AG04450 (cell line): ENCODE results near the gene RRP36. TPM values are rescaled to one million over a fixed set of nuclear protein-coding genes. Genes with fewer than 3 reads are reported as not detected.
A peak's percentile ranks its signal among the peaks of the same experiment; 100 is the strongest.

ENCODE experiments used
- CTCF ChIA-PET: fragments of 300-600, 350-600 bp; formaldehyde crosslinking; extraction: SDS; loops from one replicate; lab custom pipeline; 2022; ENCODE audit warnings: antibody characterized with exemption, inconsistent platforms; lab: Charles Lee
- POLR2A ChIA-PET: fragments of 350-600 bp; formaldehyde crosslinking; extraction: SDS; loops from one replicate; lab custom pipeline; 2021; ENCODE audit warnings: antibody characterized with exemption, inconsistent platforms; lab: Yijun Ruan, JAX
- DNase-seq: peaks from one replicate; pipeline ENCODE4 v3.0.0-alpha.2; 2011; ENCODE audit warnings: low read depth, low spot score
- H3K27ac ChIP-seq: one replicate; pipeline ENCODE4 v1.5.1; 2012; ENCODE audit warnings: low read depth, low read length, control low read depth
- H3K27me3 ChIP-seq: one replicate; pipeline ENCODE4 v1.6.0; 2012; ENCODE audit warnings: low read length; ENCODE audit not compliant: control insufficient read depth, insufficient read depth
- H3K4me3 ChIP-seq: 2 replicates; pipeline ENCODE4 v1.5.1; 2011; ENCODE audit warnings: mild to moderate bottlenecking, low read depth, low read length, control low read depth
- H3K9me3 ChIP-seq: 2 replicates; pipeline ENCODE4 v1.5.1; 2012; ENCODE audit warnings: low read length; ENCODE audit not compliant: control insufficient read depth, insufficient read depth
- polyA plus RNA-seq: library from polyadenylated mRNA; depleted of rRNA; stranded (reverse); fragments of >200 nt; gene quantifications from 2 replicates; pipeline ENCODE4 v1.2.3, GENCODE V29; 2011
- TF ChIP-seq, protein P1 (sequence below): IDR thresholded peaks from 2 replicates; pipeline ENCODE4 v1.5.1; 2011; ENCODE audit warnings: low read depth, low read length, control low read depth, inconsistent platforms

The RRP36 gene
- polyA plus RNA-seq, 1 experiment = 54.0 TPM

DNA sequence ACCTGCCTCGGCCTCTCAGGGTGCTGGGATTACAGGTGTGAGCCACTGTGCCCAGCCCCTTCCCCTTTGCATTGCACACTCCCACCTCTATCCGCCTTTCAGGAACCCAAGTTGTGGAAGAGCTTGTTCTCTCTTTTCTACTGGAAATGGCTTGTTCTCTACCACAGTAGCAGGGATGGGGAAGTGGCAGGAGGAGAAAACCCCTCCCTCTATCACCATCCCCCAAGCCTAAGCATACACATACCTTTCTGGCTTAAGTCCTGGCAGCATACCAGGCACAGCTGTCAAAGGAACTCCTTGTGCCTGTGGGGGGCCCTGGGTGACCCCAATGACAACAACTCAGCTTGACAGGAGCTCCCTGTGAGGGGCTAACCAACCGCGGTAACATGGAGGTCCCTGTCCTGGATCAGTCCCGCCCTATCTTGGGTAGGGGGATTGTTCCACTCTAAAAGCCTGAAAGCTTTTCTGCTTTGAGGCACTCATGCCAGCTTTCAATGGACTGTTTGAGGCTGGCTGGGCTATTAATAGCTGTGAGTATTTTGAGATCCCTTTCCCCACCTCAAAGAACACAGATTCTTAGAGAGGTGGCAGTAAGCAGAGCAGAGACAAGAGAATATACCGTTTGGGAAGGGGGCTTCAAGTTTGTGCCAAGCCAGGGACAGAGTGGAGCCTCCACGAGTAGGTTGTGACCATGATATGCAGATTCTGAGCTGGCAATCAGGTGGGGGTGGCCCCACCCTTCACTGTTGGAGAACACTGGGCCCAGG, 5.1 kb upstream of the RRP36 start:
- no peak for DNase-seq
- Histone ChIP-seq H3K9me3 (no peaks in the 10 kb centered on the region; the same call in 1 of the 2 replicates), H3K27me3 (no peaks in the 10 kb centered on the region), H3K27ac (no peak overlapping the region), H3K4me3 (no peak overlapping the region)
- ChIA-PET POLR2A (no interaction called here), CTCF (interaction anchor here (1.0 kb wide), 1 partner anchor 14 kb away, joined by 3 read pairs; no protein-coding TSS in a partner anchor)
- TF ChIP-seq, protein P1, sequence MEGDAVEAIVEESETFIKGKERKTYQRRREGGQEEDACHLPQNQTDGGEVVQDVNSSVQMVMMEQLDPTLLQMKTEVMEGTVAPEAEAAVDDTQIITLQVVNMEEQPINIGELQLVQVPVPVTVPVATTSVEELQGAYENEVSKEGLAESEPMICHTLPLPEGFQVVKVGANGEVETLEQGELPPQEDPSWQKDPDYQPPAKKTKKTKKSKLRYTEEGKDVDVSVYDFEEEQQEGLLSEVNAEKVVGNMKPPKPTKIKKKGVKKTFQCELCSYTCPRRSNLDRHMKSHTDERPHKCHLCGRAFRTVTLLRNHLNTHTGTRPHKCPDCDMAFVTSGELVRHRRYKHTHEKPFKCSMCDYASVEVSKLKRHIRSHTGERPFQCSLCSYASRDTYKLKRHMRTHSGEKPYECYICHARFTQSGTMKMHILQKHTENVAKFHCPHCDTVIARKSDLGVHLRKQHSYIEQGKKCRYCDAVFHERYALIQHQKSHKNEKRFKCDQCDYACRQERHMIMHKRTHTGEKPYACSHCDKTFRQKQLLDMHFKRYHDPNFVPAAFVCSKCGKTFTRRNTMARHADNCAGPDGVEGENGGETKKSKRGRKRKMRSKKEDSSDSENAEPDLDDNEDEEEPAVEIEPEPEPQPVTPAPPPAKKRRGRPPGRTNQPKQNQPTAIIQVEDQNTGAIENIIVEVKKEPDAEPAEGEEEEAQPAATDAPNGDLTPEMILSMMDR = no peak

DNA sequence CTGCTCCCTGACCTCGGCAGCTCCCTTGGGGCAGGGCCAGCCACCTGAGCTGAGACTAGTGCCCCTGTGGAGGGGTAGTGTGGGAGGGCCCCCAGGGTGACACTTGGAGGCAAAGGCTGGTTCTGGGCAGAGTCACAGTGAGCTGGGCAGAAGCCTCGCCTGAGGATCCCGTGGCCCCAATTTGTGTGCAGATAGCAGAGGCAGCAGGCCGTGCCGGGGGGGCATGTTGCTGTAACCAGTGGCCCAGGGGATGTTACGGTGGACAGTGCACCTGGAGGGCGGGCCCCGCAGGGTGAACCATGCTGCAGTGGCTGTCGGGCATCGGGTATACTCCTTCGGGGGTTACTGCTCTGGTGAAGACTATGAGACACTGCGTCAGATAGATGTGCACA, 4.5 kb upstream of the RRP36 start:
- no peaks in the 10 kb centered on the region for H3K27me3 ChIP-seq
- no peak for DNase-seq
- no peaks in the 10 kb centered on the region; the same call in 1 of the 2 replicates for H3K9me3 ChIP-seq
- POLR2A ChIA-PET = no interaction called here
- no peak overlapping the region for H3K27ac ChIP-seq
- TF ChIP-seq, protein P1 = no peak
- CTCF ChIA-PET = interaction anchor here (1.0 kb wide), 1 partner anchor 13 kb away, joined by 3 read pairs; no protein-coding TSS in a partner anchor
- H3K4me3 ChIP-seq = no peak overlapping the region

DNA sequence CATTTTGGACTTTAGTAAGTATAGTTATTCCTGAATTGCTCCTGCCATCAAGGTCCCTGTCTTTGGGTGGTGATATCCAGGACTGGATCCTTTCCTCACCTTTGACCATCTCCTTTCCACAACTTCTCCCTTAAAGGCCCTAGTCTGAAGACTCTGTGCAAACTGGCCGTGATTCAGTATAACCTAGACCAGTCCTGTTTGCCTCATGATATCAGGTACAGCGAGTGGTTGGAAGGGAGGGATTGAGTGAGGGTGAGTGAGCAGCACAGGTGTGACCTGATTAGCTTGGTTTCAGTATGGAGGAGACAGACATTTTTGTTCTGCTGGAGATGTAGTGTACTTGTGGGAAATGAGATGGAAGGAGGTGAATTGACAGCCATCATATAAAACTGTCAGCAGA, 2.3 kb upstream of the RRP36 start:
- no peak overlapping the region for H3K27ac ChIP-seq
- no peak overlapping the region for H3K4me3 ChIP-seq
- no peaks in the 10 kb centered on the region for H3K27me3 ChIP-seq
- ChIA-PET CTCF (no interaction called here), POLR2A (no interaction called here)
- DNase-seq = no peak
- TF ChIP-seq, protein P1 = no peak
- no peaks in the 10 kb centered on the region; the same call in 1 of the 2 replicates for H3K9me3 ChIP-seq

DNA sequence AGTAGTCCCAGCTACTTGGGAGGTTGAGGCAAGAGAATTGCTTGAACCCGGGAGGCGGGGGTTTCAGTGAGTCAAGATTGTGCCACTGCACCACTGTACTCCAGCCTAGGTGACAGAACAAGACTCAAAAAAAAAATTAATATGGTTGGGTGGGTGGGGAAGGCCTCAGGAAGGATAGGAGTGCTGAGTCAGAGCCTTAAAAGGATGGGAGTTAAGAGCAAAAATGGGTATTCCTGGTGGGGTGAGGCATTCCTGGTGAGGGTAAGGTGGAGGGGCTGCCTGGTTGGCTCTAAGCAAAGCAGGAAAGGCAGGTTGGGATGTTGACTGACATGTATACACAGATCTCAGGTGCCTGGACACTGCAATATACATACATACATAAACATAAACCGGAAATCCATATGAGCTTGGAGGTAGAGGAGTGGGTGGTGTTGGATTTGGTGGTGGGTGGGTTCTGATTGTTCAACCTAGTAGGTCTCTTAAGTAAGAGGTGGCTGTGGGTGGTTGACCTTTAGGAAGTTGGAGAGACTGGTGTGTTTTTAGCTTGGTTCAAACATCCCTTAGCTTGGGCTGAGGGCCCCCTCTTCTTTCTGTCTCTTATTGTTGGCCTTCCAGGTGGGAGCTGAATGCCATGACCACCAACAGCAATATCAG, 1.2 kb upstream of the RRP36 start:
- Histone ChIP-seq H3K9me3 (no peaks in the 10 kb centered on the region; the same call in 1 of the 2 replicates), H3K27ac (peak overlapping the region; percentile 52), H3K4me3 (no peak overlapping the region), H3K27me3 (no peaks in the 10 kb centered on the region)
- CTCF ChIA-PET = interaction anchor here (1.1 kb wide), 2 partner anchors 119 to 124 kb away, joined by 6 to 8 read pairs; no protein-coding TSS in a partner anchor
- TF ChIP-seq, protein P1 = no peak
- POLR2A ChIA-PET = interaction anchor here (0.6 to 2.9 kb wide), 5 partner anchors 13 to 75 kb away, joined by 3 to 12 read pairs (median 4); partner anchors contain the start of genes CUL7, PEX6 and PPP2R5D
- no peak for DNase-seq
